Limb (tissue), 2 donors: ENCODE data around the gene TSSK6.

ENCODE experiments used
- DNase-seq, 2 donors: peaks; one replicate each; pipeline ENCODE4 v3.0.0-alpha.2; 2016; ENCODE audit errors: extremely low spot score in 2 of 2

Gene TSSK6

GRCh38 chr19:19544954-19545591 lies 29.7 kb upstream of the TSSK6 start:
- no peak for DNase-seq

GRCh38 chr19:19544257-19544953 lies 29.1 kb upstream of the TSSK6 start:
- no peak for DNase-seq

- peak in 1 of 2 donors; percentile 26 for DNase-seq
Measured at GRCh38 chr19:19543640-19544039, 28.3 kb upstream of the TSSK6 start.

- peak in 1 of 2 donors; percentile 24 for DNase-seq
Measured at GRCh38 chr19:19543101-19543500, 27.8 kb upstream of the TSSK6 start.

- DNase-seq = no peak
Measured at GRCh38 chr19:19542507-19542906, 27.2 kb upstream of the TSSK6 start.

GRCh38 chr19:19541616-19542015 lies 26.3 kb upstream of the TSSK6 start:
- no peak for DNase-seq

- peak in 1 of 2 donors; percentile 77 for DNase-seq
Measured at GRCh38 chr19:19540715-19541515, 25.6 kb upstream of the TSSK6 start.

- peak in 1 of 2 donors; percentile 89 for DNase-seq
Measured at GRCh38 chr19:19540064-19540714, 24.8 kb upstream of the TSSK6 start.

GRCh38 chr19:19539698-19540063 lies 24.3 kb upstream of the TSSK6 start:
- peak in 1 of 2 donors; percentile 36 for DNase-seq

GRCh38 chr19:19538785-19539166 lies 23.4 kb upstream of the TSSK6 start:
- peak in 1 of 2 donors; percentile 42 for DNase-seq

- peak in 1 of 2 donors; percentile 77 for DNase-seq
Measured at GRCh38 chr19:19538061-19538784, 22.9 kb upstream of the TSSK6 start, which contains the start of gene CILP2. Gene CILP2, plus strand, starts transcription at chr19:19538265. Its CDS starts 85 bp downstream, at chr19:19538350.

GRCh38 chr19:19537075-19538048 lies 22.0 kb upstream of the TSSK6 start:
- peak in 1 of 2 donors; percentile 38 for DNase-seq

GRCh38 chr19:19535311-19536191 lies 20.2 kb upstream of the TSSK6 start:
- DNase-seq = no peak

- DNase-seq = peak in 1 of 2 donors; percentile 49
Measured at GRCh38 chr19:19534556-19535265, 19.4 kb upstream of the TSSK6 start.

GRCh38 chr19:19533841-19534240 lies 18.5 kb upstream of the TSSK6 start:
- peak in 1 of 2 donors; percentile 41 for DNase-seq

- peak in 1 of 2 donors; percentile 34 for DNase-seq
Measured at GRCh38 chr19:19532806-19533701, 17.7 kb upstream of the TSSK6 start.
